HG02970 (cell line): ENCODE results near the gene SUGP1.

Experiments used
- ATAC-seq: cut with Tn5 transposase; IDR thresholded peaks from one replicate; pipeline ENCODE4 v1.9.1; 2021; ENCODE audit warnings: mild to moderate bottlenecking, moderate library complexity, moderate number of reproducible peaks; ENCODE audit not compliant: unreplicated experiment, low FRiP score

Gene SUGP1

GRCh38 chr19:19342086-19343015 is 22.0 kb upstream of the SUGP1 start:
- ATAC-seq = no peak

GRCh38 chr19:19341026-19341425 is 20.7 kb upstream of the SUGP1 start:
- no peak for ATAC-seq

- ATAC-seq = no peak
Observed at GRCh38 chr19:19338082-19338481, 17.8 kb upstream of the SUGP1 start.

- no peak for ATAC-seq
Observed at GRCh38 chr19:19337120-19337519, 16.8 kb upstream of the SUGP1 start.

GRCh38 chr19:19336597-19336996 is 16.3 kb upstream of the SUGP1 start:
- no peak for ATAC-seq

GRCh38 chr19:19335408-19336158 is 15.3 kb upstream of the SUGP1 start:
- ATAC-seq = no peak

- ATAC-seq = no peak
Observed at GRCh38 chr19:19334989-19335344, 14.7 kb upstream of the SUGP1 start.

- no peak for ATAC-seq
Observed at GRCh38 chr19:19334063-19334988, 14.0 kb upstream of the SUGP1 start.

- ATAC-seq = no peak
Observed at GRCh38 chr19:19329126-19329525, 8.8 kb upstream of the SUGP1 start.

GRCh38 chr19:19327672-19328071 is 7.4 kb upstream of the SUGP1 start:
- ATAC-seq = no peak

- no peak for ATAC-seq
Observed at GRCh38 chr19:19324059-19324770, 3.9 kb upstream of the SUGP1 start.

GRCh38 chr19:19321141-19321577 is 850 bp upstream of the SUGP1 start:
- ATAC-seq = peak; percentile 25

GRCh38 chr19:19319732-19320360 is 463 bp downstream of the SUGP1 start:
- no peak for ATAC-seq

- no peak for ATAC-seq
Observed at GRCh38 chr19:19316082-19316481, 4.2 kb downstream of the SUGP1 start.

GRCh38 chr19:19315444-19315843 is 4.9 kb downstream of the SUGP1 start:
- no peak for ATAC-seq

- ATAC-seq = no peak
Observed at GRCh38 chr19:19308373-19308772, 11.9 kb downstream of the SUGP1 start.

GRCh38 chr19:19306191-19306590 is 14.1 kb downstream of the SUGP1 start:
- no peak for ATAC-seq

GRCh38 chr19:19305696-19306095 is 14.6 kb downstream of the SUGP1 start:
- no peak for ATAC-seq

- ATAC-seq = no peak
Observed at GRCh38 chr19:19305066-19305465, 15.2 kb downstream of the SUGP1 start.
